H9 (cell line): ENCODE measurements around the gene TADA1. TPM values are rescaled to one million over a fixed set of nuclear protein-coding genes. Genes with fewer than 3 reads are reported as not detected.

ENCODE experiments used
- DNase-seq: peaks from one replicate; pipeline ENCODE4 v3.0.0-alpha.2; 2017
- H2AFZ ChIP-seq: one replicate; pipeline ENCODE4 v1.6.1; 2013; ENCODE audit warnings: mild to moderate bottlenecking, low read length, control low read depth, moderate library complexity
- H2AK5ac ChIP-seq: 2 replicates; pipeline ENCODE4 v1.6.1; 2013; ENCODE audit warnings: low read length, control low read depth, mixed read lengths; ENCODE audit not compliant: insufficient read length
- H2BK120ac ChIP-seq: one replicate; pipeline ENCODE4 v1.6.1; 2013; ENCODE audit warnings: low read depth, mild to moderate bottlenecking, low read length, control low read depth, inconsistent platforms; ENCODE audit not compliant: poor library complexity, severe bottlenecking
- H2BK12ac ChIP-seq: 2 replicates; pipeline ENCODE4 v1.6.1; 2013; ENCODE audit warnings: low read length, control low read depth, mixed read lengths, low read depth; ENCODE audit not compliant: insufficient read length
- H2BK15ac ChIP-seq: 2 replicates; pipeline ENCODE4 v1.6.1; 2013; ENCODE audit warnings: low read depth, low read length, control low read depth
- H2BK20ac ChIP-seq: one replicate; pipeline ENCODE4 v1.6.1; 2013; ENCODE audit warnings: low read depth, mild to moderate bottlenecking, low read length, control low read depth, inconsistent platforms; ENCODE audit not compliant: poor library complexity, severe bottlenecking
- H2BK5ac ChIP-seq: 2 replicates; pipeline ENCODE4 v1.6.1; 2013; ENCODE audit warnings: low read length, control low read depth, mixed read lengths; ENCODE audit not compliant: insufficient read length
- H3K14ac ChIP-seq: 2 replicates; pipeline ENCODE4 v1.6.1; 2013; ENCODE audit warnings: low read length, control low read depth; ENCODE audit not compliant: insufficient read depth
- H3K18ac ChIP-seq: 2 replicates; pipeline ENCODE4 v1.6.1; 2013; ENCODE audit warnings: low read depth, mild to moderate bottlenecking, mixed read lengths, low read length, control low read depth; ENCODE audit not compliant: insufficient read length
- H3K23ac ChIP-seq: 2 replicates; pipeline ENCODE4 v1.6.1; 2013; ENCODE audit warnings: low read length, control low read depth, mixed read lengths, low read depth; ENCODE audit not compliant: insufficient read length
- H3K23me2 ChIP-seq: 2 replicates; pipeline ENCODE4 v1.6.1; 2013; ENCODE audit warnings: low read depth, mild to moderate bottlenecking, mixed read lengths, low read length, control low read depth; ENCODE audit not compliant: insufficient read length, poor library complexity, severe bottlenecking
- H3K27ac ChIP-seq: 2 replicates; pipeline ENCODE4 v1.5.1; 2013; ENCODE audit warnings: low read length, control low read depth, mixed read lengths, low read depth; ENCODE audit not compliant: insufficient read length
- H3K27me3 ChIP-seq: 2 replicates; pipeline ENCODE4 v1.6.1; 2013; ENCODE audit warnings: low read length, control low read depth, inconsistent platforms; ENCODE audit not compliant: insufficient read depth
- H3K4ac ChIP-seq: 2 replicates; pipeline ENCODE4 v1.6.1; 2013; ENCODE audit warnings: low read depth, mild to moderate bottlenecking, control low read depth, inconsistent platforms, low read length, moderate library complexity
- H3K4me1 ChIP-seq: 2 replicates; pipeline ENCODE4 v1.6.1; 2013; ENCODE audit warnings: low read length, control low read depth, inconsistent platforms; ENCODE audit not compliant: insufficient read depth
- H3K4me2 ChIP-seq: 2 replicates; pipeline ENCODE4 v1.6.1; 2013; ENCODE audit warnings: low read length, control low read depth, mixed read lengths; ENCODE audit not compliant: insufficient read length, insufficient read depth
- H3K56ac ChIP-seq: 2 replicates; pipeline ENCODE4 v1.6.1; 2013; ENCODE audit warnings: low read depth, mild to moderate bottlenecking, mixed read lengths, low read length, control low read depth; ENCODE audit not compliant: insufficient read length
- H3K79me1 ChIP-seq: 2 replicates; pipeline ENCODE4 v1.6.1; 2013; ENCODE audit warnings: low read depth, mild to moderate bottlenecking, moderate library complexity, low read length, control low read depth, inconsistent platforms; ENCODE audit not compliant: insufficient read depth, poor library complexity, severe bottlenecking
- H3K79me2 ChIP-seq: 2 replicates; pipeline ENCODE4 v1.6.1; 2013; ENCODE audit warnings: low read length, control low read depth, inconsistent platforms; ENCODE audit not compliant: insufficient read depth
- H3K9ac ChIP-seq: 2 replicates; pipeline ENCODE4 v1.6.1; 2013; ENCODE audit warnings: low read length, control low read depth, mixed read lengths; ENCODE audit not compliant: insufficient read length; ENCODE audit errors: extremely low read depth
- H3K9me3 ChIP-seq: one replicate; pipeline ENCODE4 v1.6.1; 2013; ENCODE audit warnings: low read depth, low read length, inconsistent platforms; ENCODE audit not compliant: control insufficient read depth
- H3T11ph ChIP-seq: one replicate; pipeline ENCODE4 v1.6.1; 2013; ENCODE audit warnings: mild to moderate bottlenecking, low read length, control low read depth, inconsistent platforms
- H4K20me1 ChIP-seq: one replicate; pipeline ENCODE4 v1.6.1; 2013; ENCODE audit not compliant: control insufficient read depth, insufficient read length, insufficient read depth
- H4K5ac ChIP-seq: 2 replicates; pipeline ENCODE4 v1.6.1; 2013; ENCODE audit warnings: low read depth, mild to moderate bottlenecking, mixed read lengths, low read length, control low read depth; ENCODE audit not compliant: insufficient read length
- H4K8ac ChIP-seq: replicated peaks from 2 replicates; pipeline ENCODE4 v1.6.1; 2013; ENCODE audit warnings: low read length, control low read depth, mixed read lengths, low read depth; ENCODE audit not compliant: insufficient read length
- H4K91ac ChIP-seq: 2 replicates; pipeline ENCODE4 v1.6.1; 2013; ENCODE audit warnings: low read depth, mild to moderate bottlenecking, moderate library complexity, mixed read lengths, low read length, control low read depth; ENCODE audit not compliant: insufficient read length
- H3K27ac Mint-ChIP-seq, 3 experiments: 2 replicates in 2 of 3; 3 replicates in 1 of 3; pipeline ENCODE4 v1.8.0; 2020 to 2021; ENCODE audit warnings: mixed read lengths in 3 of 3, mild to moderate bottlenecking in 1 of 3, moderate library complexity in 1 of 3
- H3K27me3 Mint-ChIP-seq: 2 replicates; pipeline ENCODE4 v1.8.0; 2021; ENCODE audit warnings: low read depth, mild to moderate bottlenecking, moderate library complexity, mixed read lengths
- H3K36me3 Mint-ChIP-seq, 3 experiments: 2 replicates in 2 of 3; 3 replicates in 1 of 3; pipeline ENCODE4 v1.8.0; 2020 to 2021; ENCODE audit warnings: low read depth in 3 of 3, mixed read lengths in 3 of 3; ENCODE audit not compliant: insufficient read depth in 1 of 3
- H3K4me1 Mint-ChIP-seq, 2 experiments: 2 replicates each; pipeline ENCODE4 v1.8.0; 2020; ENCODE audit warnings: mixed read lengths in 2 of 2
- H3K4me3 Mint-ChIP-seq, 2 experiments: 2 replicates in 1 of 2; 3 replicates in 1 of 2; pipeline ENCODE4 v1.8.0; 2020 to 2021; ENCODE audit warnings: mild to moderate bottlenecking in 2 of 2, mixed read lengths in 2 of 2, moderate library complexity in 1 of 2
- H3K9me3 Mint-ChIP-seq, 2 experiments: 2 replicates in 1 of 2; 3 replicates in 1 of 2; pipeline ENCODE4 v1.8.0; 2020; ENCODE audit warnings: mild to moderate bottlenecking in 2 of 2, mixed read lengths in 2 of 2, moderate library complexity in 1 of 2
- CTCF ChIP-seq: fragments of 200-600 bp; sonication (generic); conservative IDR thresholded peaks from 3 replicates; pipeline ENCODE4 v1.8.0; 2021; ENCODE audit warnings: antibody characterized with exemption, mild to moderate bottlenecking
- WGBS: extraction: QIAGEN DNeasy Blood & Tissue Kit; methylation state at CpG from one replicate; pipeline ENCODE4 v1.1.7; 2013; ENCODE audit warnings: missing lambda C conversion rate, low lambda C conversion rate, mixed read lengths; ENCODE audit not compliant: insufficient read length; ENCODE audit errors: extremely low coverage; 5-methylcytosine and 5-hydroxymethylcytosine counted together
- total RNA-seq: library from RNA; stranded (reverse); gene quantifications from 2 replicates; pipeline ENCODE4 v1.2.1, GENCODE V29; 2021

TADA1 gene
- total RNA-seq, 1 experiment from 2014 or later, result 20.7 TPM

- no peak overlapping the region for H3K4me2 ChIP-seq
- no peaks in the 10 kb centered on the region for H3K4me1 ChIP-seq
- no peaks in the 10 kb centered on the region for H3K79me2 ChIP-seq
- no peak overlapping the region for H4K8ac ChIP-seq
- Mint-ChIP-seq H3K4me3 (no peak overlapping the region), H3K27ac (no peak overlapping the region), H3K4me1 (peaks cover 7 to 10% of the 10 kb centered on the region in 2 experiments), H3K36me3 (peaks cover 49 to 84% (median 77%) of the 10 kb centered on the region in 3 experiments), H3K27me3 (no peaks in the 10 kb centered on the region), H3K9me3 (no peaks in the 10 kb centered on the region)
- no peak overlapping the region for H2BK20ac ChIP-seq
- no peak overlapping the region for H2BK5ac ChIP-seq
- no peak overlapping the region for H4K5ac ChIP-seq
- DNase-seq, result no peak
- no CpG with 5 or more reads among the region's 1 CpG for WGBS
- H4K91ac ChIP-seq, result no peak overlapping the region
- H3K18ac ChIP-seq, result no peak overlapping the region
- no peak overlapping the region for H3K14ac ChIP-seq
- no peak for TF ChIP-seq CTCF
- H2BK15ac ChIP-seq, result no peak overlapping the region
- no peak overlapping the region for H2AFZ ChIP-seq
- no peak overlapping the region for H2AK5ac ChIP-seq
- H3K79me1 ChIP-seq, result no peaks in the 10 kb centered on the region
- no peak overlapping the region for H3K4ac ChIP-seq
- no peaks in the 10 kb centered on the region for H3K9me3 ChIP-seq
- no peaks in the 10 kb centered on the region for H3K23me2 ChIP-seq
- H3K56ac ChIP-seq, result no peak overlapping the region
- no peak overlapping the region for H3K23ac ChIP-seq
- H3T11ph ChIP-seq, result no peak overlapping the region
- H2BK120ac ChIP-seq, result no peak overlapping the region
- H4K20me1 ChIP-seq, result no peaks in the 10 kb centered on the region
- no peak overlapping the region for H2BK12ac ChIP-seq
- H3K27me3 ChIP-seq, result no peaks in the 10 kb centered on the region
- no peak overlapping the region for H3K27ac ChIP-seq
- H3K9ac ChIP-seq, result no peak overlapping the region
Observed at GRCh38 chr1:166852918-166853317, 23.1 kb downstream of the TADA1 start.
